GM23248 (cell line): ENCODE data around the gene SLC6A9.

Experiments used
- EZH2 ChIP-seq: fragments of 200-600 bp; sonication (generic); IDR thresholded peaks from 2 replicates; pipeline ENCODE4 v1.6.1; 2018; ENCODE audit warnings: antibody characterized with exemption, mild to moderate bottlenecking; ENCODE audit not compliant: insufficient read depth, poor library complexity, severe bottlenecking
- EZH2phosphoT487 ChIP-seq: fragments of 200-600 bp; sonication (generic); IDR thresholded peaks from 2 replicates; pipeline ENCODE4 v1.6.1; 2018; ENCODE audit warnings: antibody characterized with exemption, moderate library complexity, mild to moderate bottlenecking, low read depth; ENCODE audit not compliant: insufficient read depth

GRCh38 chr1:44008259-44008658 is 23.0 kb downstream of the SLC6A9 start:
- TF ChIP-seq EZH2, result no peak
- no peak for TF ChIP-seq EZH2phosphoT487
